GM12872 (cell line): ENCODE results near the gene GNAI1.

Experiments used
- TF ChIP-seq, protein P1 (sequence below): IDR thresholded peaks from 3 replicates; pipeline ENCODE4 v1.5.1; 2011; ENCODE audit warnings: low read depth, mild to moderate bottlenecking, low read length, moderate library complexity; ENCODE audit not compliant: insufficient read depth

Gene GNAI1

DNA sequence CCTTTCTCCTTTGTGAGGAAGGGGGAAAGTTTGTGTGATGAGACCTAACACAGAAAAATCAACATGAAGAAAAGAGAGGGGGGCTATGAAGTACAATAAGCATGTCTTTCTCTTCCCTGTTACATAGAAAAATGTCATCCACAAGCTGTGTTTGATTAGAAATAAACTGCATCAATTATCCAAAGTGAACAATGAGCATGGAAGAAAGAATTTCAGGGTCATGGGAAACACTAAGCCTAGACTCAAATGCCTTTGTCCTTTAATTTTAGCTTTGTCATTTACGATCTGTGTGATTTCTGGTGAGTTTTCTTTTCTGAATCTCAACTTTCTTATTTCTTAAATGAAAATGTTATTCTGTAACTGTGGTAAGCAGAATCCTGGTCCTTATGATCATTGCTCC lies 121.0 kb downstream of the GNAI1 start:
- TF ChIP-seq, protein P1, sequence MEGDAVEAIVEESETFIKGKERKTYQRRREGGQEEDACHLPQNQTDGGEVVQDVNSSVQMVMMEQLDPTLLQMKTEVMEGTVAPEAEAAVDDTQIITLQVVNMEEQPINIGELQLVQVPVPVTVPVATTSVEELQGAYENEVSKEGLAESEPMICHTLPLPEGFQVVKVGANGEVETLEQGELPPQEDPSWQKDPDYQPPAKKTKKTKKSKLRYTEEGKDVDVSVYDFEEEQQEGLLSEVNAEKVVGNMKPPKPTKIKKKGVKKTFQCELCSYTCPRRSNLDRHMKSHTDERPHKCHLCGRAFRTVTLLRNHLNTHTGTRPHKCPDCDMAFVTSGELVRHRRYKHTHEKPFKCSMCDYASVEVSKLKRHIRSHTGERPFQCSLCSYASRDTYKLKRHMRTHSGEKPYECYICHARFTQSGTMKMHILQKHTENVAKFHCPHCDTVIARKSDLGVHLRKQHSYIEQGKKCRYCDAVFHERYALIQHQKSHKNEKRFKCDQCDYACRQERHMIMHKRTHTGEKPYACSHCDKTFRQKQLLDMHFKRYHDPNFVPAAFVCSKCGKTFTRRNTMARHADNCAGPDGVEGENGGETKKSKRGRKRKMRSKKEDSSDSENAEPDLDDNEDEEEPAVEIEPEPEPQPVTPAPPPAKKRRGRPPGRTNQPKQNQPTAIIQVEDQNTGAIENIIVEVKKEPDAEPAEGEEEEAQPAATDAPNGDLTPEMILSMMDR, result no peak

DNA sequence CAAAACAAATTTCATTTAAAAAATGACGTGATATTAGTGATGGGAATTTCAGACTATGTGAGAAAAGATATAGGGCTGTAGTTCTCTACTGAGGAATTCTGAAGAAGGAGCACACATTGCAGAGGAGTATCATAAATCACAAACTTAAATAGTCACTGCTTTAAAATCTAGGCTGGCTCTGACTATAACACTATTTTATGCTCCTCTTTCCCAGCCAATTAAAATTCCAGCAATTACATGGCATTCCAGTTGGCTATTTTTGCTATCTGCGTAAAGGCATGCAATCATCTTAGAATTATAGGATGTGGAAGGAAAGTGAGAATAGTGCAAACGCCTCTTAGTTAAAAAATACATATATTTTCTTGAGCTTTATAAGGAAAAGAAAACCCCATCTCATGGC lies 123.1 kb downstream of the GNAI1 start:
- TF ChIP-seq, protein P1, result no peak

GRCh38 chr7:80260606-80261005 lies 126.0 kb downstream of the GNAI1 start:
- TF ChIP-seq, protein P1, result no peak

- TF ChIP-seq, protein P1, result no peak
Measured at GRCh38 chr7:80263333-80263732, 128.7 kb downstream of the GNAI1 start.

DNA sequence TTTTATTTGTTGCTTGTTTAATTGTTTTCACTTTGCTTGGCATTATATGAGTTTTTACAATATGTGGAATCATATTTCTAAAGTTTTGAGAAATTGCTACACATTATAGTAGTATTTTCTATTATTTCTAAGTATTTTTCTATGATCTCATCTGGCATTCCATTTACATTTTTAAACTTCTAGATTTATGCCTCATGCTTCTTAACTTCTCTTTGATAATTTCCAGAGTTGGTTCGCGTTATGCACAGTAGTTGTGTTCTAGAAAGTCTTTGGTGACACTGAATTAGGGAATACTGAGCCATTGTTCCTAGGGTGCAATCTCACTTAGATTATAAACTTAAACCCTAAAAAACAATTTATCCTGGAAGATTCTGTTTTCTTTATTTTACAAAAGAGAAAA lies 129.2 kb downstream of the GNAI1 start:
- TF ChIP-seq, protein P1, result no peak

DNA sequence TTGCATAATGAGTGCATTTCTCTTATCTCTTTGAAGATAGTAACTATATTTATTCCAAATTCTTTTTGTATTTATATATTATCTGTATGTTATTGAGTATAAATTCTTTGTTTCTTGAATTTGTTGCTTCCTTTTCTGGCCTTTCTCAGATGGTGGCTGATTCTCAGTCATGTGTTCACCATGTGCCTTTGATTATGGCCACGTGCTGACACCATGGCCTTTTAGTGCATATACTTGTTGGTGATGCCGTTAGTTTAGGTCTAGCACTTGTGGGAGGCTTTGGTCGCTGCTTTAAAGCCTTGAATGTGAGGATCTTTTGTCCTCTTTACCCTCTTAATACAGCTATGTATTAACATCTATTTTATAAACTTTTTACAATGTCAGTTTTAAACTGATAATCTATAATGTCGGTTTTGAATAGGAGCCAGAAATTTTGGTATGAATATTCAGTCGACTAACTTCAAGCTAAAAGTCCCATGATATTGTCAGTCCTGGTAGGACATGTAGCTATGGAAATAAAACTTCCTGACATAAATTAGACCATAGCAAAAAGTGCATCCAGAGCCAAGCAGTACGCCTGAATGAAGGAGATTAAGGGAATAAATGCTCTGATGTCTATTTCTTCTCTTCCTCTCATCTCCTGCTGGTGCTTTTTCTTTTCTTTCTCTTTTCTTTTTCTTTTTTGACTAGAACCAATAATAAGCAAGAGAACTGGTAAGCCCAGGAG lies 130.3 kb downstream of the GNAI1 start:
- TF ChIP-seq, protein P1, result no peak

GRCh38 chr7:80272560-80273239 lies 138.1 kb downstream of the GNAI1 start:
- TF ChIP-seq, protein P1, result no peak
